Neuronal stem cell (in vitro differentiated cells): ENCODE results near the gene SSBP1.

ENCODE experiments used
- DNase-seq: peaks from one replicate; pipeline ENCODE4 v3.0.0-alpha.2; 2013; ENCODE audit warnings: low spot score
- H2AFZ ChIP-seq: one replicate; pipeline ENCODE4 v1.6.1; 2013; ENCODE audit warnings: mild to moderate bottlenecking, low read length, inconsistent platforms
- H2AK5ac ChIP-seq: 2 replicates; pipeline ENCODE4 v1.6.1; 2013; ENCODE audit warnings: low read depth, mild to moderate bottlenecking, inconsistent platforms, low read length, moderate library complexity, mixed read lengths
- H2BK120ac ChIP-seq: 2 replicates; pipeline ENCODE4 v1.6.1; 2013; ENCODE audit warnings: low read depth, mild to moderate bottlenecking, inconsistent platforms, low read length, moderate library complexity, mixed read lengths
- H2BK12ac ChIP-seq: one replicate; pipeline ENCODE4 v1.6.1; 2013; ENCODE audit warnings: low read length, inconsistent platforms
- H2BK15ac ChIP-seq: 2 replicates; pipeline ENCODE4 v1.6.1; 2013; ENCODE audit warnings: mild to moderate bottlenecking, low read length, inconsistent platforms, mixed read lengths
- H2BK5ac ChIP-seq: one replicate; pipeline ENCODE4 v1.6.1; 2013; ENCODE audit warnings: inconsistent platforms, mild to moderate bottlenecking, low read length, moderate library complexity
- H3K14ac ChIP-seq: one replicate; pipeline ENCODE4 v1.6.1; 2013; ENCODE audit warnings: low read length, inconsistent platforms
- H3K18ac ChIP-seq: 2 replicates; pipeline ENCODE4 v1.6.1; 2013; ENCODE audit warnings: low read length, inconsistent platforms
- H3K23ac ChIP-seq: 2 replicates; pipeline ENCODE4 v1.6.1; 2013; ENCODE audit warnings: low read depth, mild to moderate bottlenecking, mixed read lengths, low read length, inconsistent platforms; ENCODE audit not compliant: poor library complexity
- H3K27ac ChIP-seq: replicated peaks from 3 replicates; pipeline ENCODE4 v1.5.1; 2013; ENCODE audit warnings: low read length, inconsistent platforms
- H3K27me3 ChIP-seq, 3 experiments: 2 replicates each; pipeline ENCODE4 v1.6.1; 2013; ENCODE audit warnings: low read length in 3 of 3, mild to moderate bottlenecking in 2 of 3, inconsistent platforms in 1 of 3, low read depth in 1 of 3, mixed read lengths in 1 of 3, moderate library complexity in 1 of 3; ENCODE audit not compliant: control insufficient read depth in 3 of 3, insufficient read depth in 3 of 3
- H3K36me3 ChIP-seq, 2 donors: replicated peaks in 1 of 2; 2 replicates each; pipeline ENCODE4 v1.6.1; 2013; ENCODE audit warnings: low read length in 2 of 2; ENCODE audit not compliant: control insufficient read depth in 2 of 2, insufficient read depth in 2 of 2
- H3K4ac ChIP-seq: 2 replicates; pipeline ENCODE4 v1.6.1; 2013; ENCODE audit warnings: inconsistent platforms, mild to moderate bottlenecking, low read length, moderate library complexity
- H3K4me1 ChIP-seq, 2 donors: 1 replicate in 1 of 2; 2 replicates in 1 of 2; pipeline ENCODE4 v1.6.1; 2013; ENCODE audit warnings: low read length in 2 of 2, low read depth in 1 of 2; ENCODE audit not compliant: control insufficient read depth in 2 of 2, insufficient read depth in 1 of 2
- H3K4me2 ChIP-seq: one replicate; pipeline ENCODE4 v1.6.1; 2013; ENCODE audit warnings: mild to moderate bottlenecking, low read length, inconsistent platforms; ENCODE audit not compliant: insufficient read depth, poor library complexity, severe bottlenecking
- H3K4me3 ChIP-seq, 2 donors: 2 replicates each; pipeline ENCODE4 v1.5.1; 2013; ENCODE audit warnings: low read length in 2 of 2, mild to moderate bottlenecking in 2 of 2, inconsistent platforms in 1 of 2, moderate library complexity in 1 of 2
- H3K79me1 ChIP-seq: one replicate; pipeline ENCODE4 v1.6.1; 2013; ENCODE audit warnings: low read depth, mild to moderate bottlenecking, inconsistent platforms, low read length, moderate library complexity
- H3K9ac ChIP-seq: one replicate; pipeline ENCODE4 v1.6.1; 2013; ENCODE audit warnings: mild to moderate bottlenecking, low read depth, low read length, inconsistent platforms; ENCODE audit not compliant: poor library complexity
- H3K9me3 ChIP-seq, 2 donors: replicated peaks in 1 of 2; 2 replicates each; pipeline versions ENCODE3 to v1.6.1; 2013; ENCODE audit warnings: low read length in 2 of 2, mild to moderate bottlenecking in 2 of 2, inconsistent platforms in 1 of 2, low read depth in 1 of 2, mixed read lengths in 1 of 2, moderate library complexity in 1 of 2; ENCODE audit not compliant: control insufficient read depth in 2 of 2, insufficient read depth in 1 of 2
- H4K8ac ChIP-seq: one replicate; pipeline ENCODE4 v1.6.1; 2013; ENCODE audit warnings: low read depth, mild to moderate bottlenecking, inconsistent platforms, low read length, moderate library complexity
- H4K91ac ChIP-seq: one replicate; pipeline ENCODE4 v1.6.1; 2013; ENCODE audit warnings: low read length, low read depth, mild to moderate bottlenecking, inconsistent platforms; ENCODE audit not compliant: poor library complexity
- WGBS, 2 donors: extraction: QIAGEN DNeasy Blood & Tissue Kit; methylation state at CpG; one replicate each; pipeline ENCODE4 v1.1.7; 2013; ENCODE audit warnings: missing lambda C conversion rate in 2 of 2, mixed read lengths in 1 of 2; ENCODE audit not compliant: insufficient read length in 2 of 2, insufficient replicate concordance in 1 of 2; ENCODE audit errors: extremely low coverage in 2 of 2; 5-methylcytosine and 5-hydroxymethylcytosine counted together

The SSBP1 gene

GRCh38 chr7:141709749-141710148 is 28.4 kb upstream of the SSBP1 start:
- no peak overlapping the region for H3K4me2 ChIP-seq
- no peaks in the 10 kb centered on the region for H3K9me3 ChIP-seq
- H3K27ac ChIP-seq: no peak overlapping the region

GRCh38 chr7:141710301-141710700 is 27.9 kb upstream of the SSBP1 start:
- Histone ChIP-seq H3K23ac (no peak overlapping the region), H2AFZ (no peak overlapping the region), H3K9ac (no peak overlapping the region), H3K27ac (no peak overlapping the region), H2BK12ac (no peak overlapping the region), H3K9me3 (no peaks in the 10 kb centered on the region), H3K4me3 (no peak overlapping the region), H3K4me2 (no peak overlapping the region), H2BK15ac (no peak overlapping the region), H3K27me3 (no peaks in the 10 kb centered on the region), H3K14ac (no peak overlapping the region), H4K91ac (no peak overlapping the region), H3K4me1 (no peaks in the 10 kb centered on the region), H2BK5ac (no peak overlapping the region), H2BK120ac (no peak overlapping the region), H2AK5ac (no peak overlapping the region), H4K8ac (no peak overlapping the region), H3K18ac (no peak overlapping the region), H3K79me1 (no peaks in the 10 kb centered on the region), H3K4ac (no peak overlapping the region), H3K36me3 (no peaks in the 10 kb centered on the region)
- no peak for DNase-seq
- WGBS, 2 donors: no CpG with 5 or more reads among the region's 1 CpG

More at GRCh38 chr7:141709749-141710148, 28.4 kb upstream of the SSBP1 start:
- Histone ChIP-seq H2BK15ac (no peak overlapping the region), H2AK5ac (no peak overlapping the region), H3K14ac (no peak overlapping the region), H3K27me3 (no peaks in the 10 kb centered on the region), H3K4me3 (no peak overlapping the region), H4K8ac (no peak overlapping the region), H3K23ac (no peak overlapping the region), H3K36me3 (no peaks in the 10 kb centered on the region), H3K9ac (no peak overlapping the region), H3K4me1 (peaks cover 0 to under 1% of the 10 kb centered on the region in 2 donors), H4K91ac (no peak overlapping the region), H2BK12ac (no peak overlapping the region), H3K18ac (no peak overlapping the region), H3K4ac (no peak overlapping the region), H3K79me1 (no peaks in the 10 kb centered on the region), H2AFZ (no peak overlapping the region), H2BK5ac (no peak overlapping the region), H2BK120ac (no peak overlapping the region)
- no CpG with 5 or more reads among the region's 4 CpGs for WGBS, 2 donors
- DNase-seq: no peak

- WGBS, 2 donors: no CpG with 5 or more reads among the region's 5 CpGs
- Histone ChIP-seq H3K4ac (no peak overlapping the region), H2BK5ac (no peak overlapping the region), H3K4me1 (no peaks in the 10 kb centered on the region), H4K91ac (no peak overlapping the region), H2AFZ (no peak overlapping the region), H2BK120ac (no peak overlapping the region), H3K27me3 (no peaks in the 10 kb centered on the region), H3K23ac (no peak overlapping the region), H3K18ac (no peak overlapping the region), H3K9ac (no peak overlapping the region), H3K14ac (no peak overlapping the region), H3K27ac (no peak overlapping the region), H2BK12ac (no peak overlapping the region), H3K36me3 (no peaks in the 10 kb centered on the region), H2BK15ac (no peak overlapping the region), H2AK5ac (no peak overlapping the region), H3K4me2 (no peak overlapping the region), H3K4me3 (no peak overlapping the region), H3K9me3 (no peaks in the 10 kb centered on the region), H3K79me1 (no peaks in the 10 kb centered on the region), H4K8ac (no peak overlapping the region)
- no peak for DNase-seq
Measured at GRCh38 chr7:141712603-141713255, 25.4 kb upstream of the SSBP1 start.

- H3K4me1 ChIP-seq: no peaks in the 10 kb centered on the region
- no peak overlapping the region for H2BK120ac ChIP-seq
- H2AFZ ChIP-seq: no peak overlapping the region
- no peaks in the 10 kb centered on the region for H3K9me3 ChIP-seq
- no peak overlapping the region for H3K4me3 ChIP-seq
- no peak overlapping the region for H2AK5ac ChIP-seq
- no peak overlapping the region for H3K27ac ChIP-seq
- H3K4ac ChIP-seq: no peak overlapping the region
- H3K9ac ChIP-seq: no peak overlapping the region
- no peaks in the 10 kb centered on the region for H3K79me1 ChIP-seq
- DNase-seq: no peak
- H2BK15ac ChIP-seq: no peak overlapping the region
- H3K23ac ChIP-seq: no peak overlapping the region
- H3K36me3 ChIP-seq: no peaks in the 10 kb centered on the region
- no peak overlapping the region for H3K18ac ChIP-seq
- H4K91ac ChIP-seq: no peak overlapping the region
- no peak overlapping the region for H4K8ac ChIP-seq
- no peak overlapping the region for H3K4me2 ChIP-seq
- no peaks in the 10 kb centered on the region for H3K27me3 ChIP-seq
- no CpG with 5 or more reads among the region's 1 CpG for WGBS, 2 donors
- no peak overlapping the region for H2BK5ac ChIP-seq
- no peak overlapping the region for H2BK12ac ChIP-seq
- no peak overlapping the region for H3K14ac ChIP-seq
Measured at GRCh38 chr7:141713890-141714289, 24.3 kb upstream of the SSBP1 start.
